Measurements from ENCODE around the gene TLR2. TPM values are rescaled to one million over a fixed set of nuclear protein-coding genes. Genes with fewer than 3 reads are reported as not detected.

The TLR2 gene
- total RNA-seq, 1 experiment from 2014 or later: 0.28 TPM

- BruUV-seq (replicated peaks): no TSS peak
- H3K36me3 ChIP-seq (ENCODE audit: control insufficient read depth, insufficient read depth, low read length): no peaks in the 10 kb centered on the region
- DNase-seq (ENCODE audit: low read depth, low spot score) (no peak), ATAC-seq (no peak)
- TF ChIP-seq CTCF (IDR thresholded peaks at IDR 0.05): no peak
- TF ChIP-seq, protein P1, sequence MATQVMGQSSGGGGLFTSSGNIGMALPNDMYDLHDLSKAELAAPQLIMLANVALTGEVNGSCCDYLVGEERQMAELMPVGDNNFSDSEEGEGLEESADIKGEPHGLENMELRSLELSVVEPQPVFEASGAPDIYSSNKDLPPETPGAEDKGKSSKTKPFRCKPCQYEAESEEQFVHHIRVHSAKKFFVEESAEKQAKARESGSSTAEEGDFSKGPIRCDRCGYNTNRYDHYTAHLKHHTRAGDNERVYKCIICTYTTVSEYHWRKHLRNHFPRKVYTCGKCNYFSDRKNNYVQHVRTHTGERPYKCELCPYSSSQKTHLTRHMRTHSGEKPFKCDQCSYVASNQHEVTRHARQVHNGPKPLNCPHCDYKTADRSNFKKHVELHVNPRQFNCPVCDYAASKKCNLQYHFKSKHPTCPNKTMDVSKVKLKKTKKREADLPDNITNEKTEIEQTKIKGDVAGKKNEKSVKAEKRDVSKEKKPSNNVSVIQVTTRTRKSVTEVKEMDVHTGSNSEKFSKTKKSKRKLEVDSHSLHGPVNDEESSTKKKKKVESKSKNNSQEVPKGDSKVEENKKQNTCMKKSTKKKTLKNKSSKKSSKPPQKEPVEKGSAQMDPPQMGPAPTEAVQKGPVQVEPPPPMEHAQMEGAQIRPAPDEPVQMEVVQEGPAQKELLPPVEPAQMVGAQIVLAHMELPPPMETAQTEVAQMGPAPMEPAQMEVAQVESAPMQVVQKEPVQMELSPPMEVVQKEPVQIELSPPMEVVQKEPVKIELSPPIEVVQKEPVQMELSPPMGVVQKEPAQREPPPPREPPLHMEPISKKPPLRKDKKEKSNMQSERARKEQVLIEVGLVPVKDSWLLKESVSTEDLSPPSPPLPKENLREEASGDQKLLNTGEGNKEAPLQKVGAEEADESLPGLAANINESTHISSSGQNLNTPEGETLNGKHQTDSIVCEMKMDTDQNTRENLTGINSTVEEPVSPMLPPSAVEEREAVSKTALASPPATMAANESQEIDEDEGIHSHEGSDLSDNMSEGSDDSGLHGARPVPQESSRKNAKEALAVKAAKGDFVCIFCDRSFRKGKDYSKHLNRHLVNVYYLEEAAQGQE (IDR thresholded peaks at IDR 0.05; ENCODE audit: insufficient read depth in 1 of 2, low read depth in 2 of 2, low read length in 1 of 2): no peak
- no peak for TF ChIP-seq POLR2AphosphoS5 (IDR thresholded peaks at IDR 0.05; ENCODE audit: low read depth, low read length)
- TF ChIP-seq SIN3A (IDR thresholded peaks at IDR 0.05; ENCODE audit: borderline replicate concordance, insufficient read depth, low read depth, low read length): no peak
- no peak for TF ChIP-seq TCF7L2 (IDR thresholded peaks at IDR 0.05; ENCODE audit: low read depth, low read length)
- H3K9me3 ChIP-seq (ENCODE audit: control insufficient read depth, insufficient read depth, low read depth, low read length): no peaks in the 10 kb centered on the region
- H3K27ac ChIP-seq (ENCODE audit: low read length): no peak overlapping the region
- ChIA-PET POLR2A (no interaction called here), CTCF (no interaction called here)
- intact Hi-C loops (cut with micrococcal nuclease; ENCODE audit: unreplicated experiment) (no loop called here), in situ Hi-C loops (cut with HindIII; ENCODE audit: low pct_unique_long_range_greater_than_20kb, low sequenced_read_pairs) (no loop called here)
- H3K27me3 ChIP-seq (ENCODE audit: control insufficient read depth, insufficient read depth, low read length): no peaks in the 10 kb centered on the region
- H3K4me1 ChIP-seq (ENCODE audit: control insufficient read depth, insufficient read depth, low read length): no peaks in the 10 kb centered on the region
- H3K4me3 ChIP-seq (ENCODE audit: low read depth in 2 of 2, low read length in 2 of 2): no peak overlapping the region
Measured at GRCh38 chr4:153655928-153656327, 28.2 kb upstream of the TLR2 start.

DNA sequence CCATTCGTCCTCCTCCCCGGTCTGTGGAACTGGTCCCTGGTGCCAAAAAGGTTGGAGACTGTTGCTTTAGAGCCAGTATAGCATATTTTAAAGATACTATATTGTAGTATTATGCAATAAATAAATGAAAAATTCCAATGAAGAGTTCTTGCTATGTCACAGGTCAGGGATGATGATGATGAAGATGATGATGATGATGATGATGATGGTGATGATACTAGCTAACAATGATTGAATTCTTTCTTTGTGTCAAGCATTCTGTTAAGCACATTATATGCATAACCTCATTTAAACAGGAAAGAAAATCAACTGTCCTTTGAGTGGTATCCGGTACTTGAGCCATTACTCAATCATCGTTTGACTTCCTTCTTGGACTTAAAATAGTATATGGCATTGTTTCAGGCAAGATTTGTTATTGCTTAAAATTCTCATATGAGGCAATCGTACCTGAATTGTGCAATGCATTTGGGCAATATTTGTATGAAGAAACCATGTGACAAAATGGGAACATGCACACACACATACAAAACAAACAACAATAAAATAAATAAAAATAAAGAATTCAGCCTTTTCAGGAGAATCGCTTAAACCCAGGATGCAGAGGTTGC, 22.8 kb upstream of the TLR2 start:
- DNase-seq (ENCODE audit: low read depth, low spot score): no peak
- H3K27me3 ChIP-seq (ENCODE audit: control insufficient read depth, insufficient read depth, low read length): no peaks in the 10 kb centered on the region
- ChIA-PET POLR2A (no interaction called here), CTCF (no interaction called here)
- intact Hi-C loops (cut with micrococcal nuclease; ENCODE audit: unreplicated experiment) (no loop called here), in situ Hi-C loops (cut with HindIII; ENCODE audit: low pct_unique_long_range_greater_than_20kb, low sequenced_read_pairs) (no loop called here)
- no peak overlapping the region for H3K4me3 ChIP-seq (ENCODE audit: low read depth in 2 of 2, low read length in 2 of 2)
- H3K36me3 ChIP-seq (ENCODE audit: control insufficient read depth, insufficient read depth, low read length): no peaks in the 10 kb centered on the region
- H3K9me3 ChIP-seq (ENCODE audit: control insufficient read depth, insufficient read depth, low read depth, low read length): no peaks in the 10 kb centered on the region
- H3K4me1 ChIP-seq (ENCODE audit: control insufficient read depth, insufficient read depth, low read length): no peaks in the 10 kb centered on the region
- ATAC-seq: no peak
- TF ChIP-seq POLR2AphosphoS5 (IDR thresholded peaks at IDR 0.05; ENCODE audit: low read depth, low read length) (no peak), CTCF (IDR thresholded peaks at IDR 0.05) (no peak), TCF7L2 (IDR thresholded peaks at IDR 0.05; ENCODE audit: low read depth, low read length) (no peak), SIN3A (IDR thresholded peaks at IDR 0.05; ENCODE audit: borderline replicate concordance, insufficient read depth, low read depth, low read length) (no peak)
- TF ChIP-seq, protein P1 (IDR thresholded peaks at IDR 0.05; ENCODE audit: insufficient read depth in 1 of 2, low read depth in 2 of 2, low read length in 1 of 2): no peak
- BruUV-seq (replicated peaks): no TSS peak
- no peak overlapping the region for H3K27ac ChIP-seq (ENCODE audit: low read length)
